Neural crest cell (in vitro differentiated cells): ENCODE measurements around the gene RPS15A. TPM values are rescaled to one million over a fixed set of nuclear protein-coding genes. Genes with fewer than 3 reads are reported as not detected.
A peak's percentile ranks its signal among the peaks of the same experiment; 100 is the strongest.

Experiments
- DNase-seq: peaks from one replicate; pipeline ENCODE4 v3.0.0; 2021; ENCODE audit warnings: low read depth, mixed read lengths, low spot score
- H3K27ac Mint-ChIP-seq: one replicate; pipeline ENCODE4 v1.8.0; 2021; ENCODE audit warnings: mild to moderate bottlenecking, mixed read lengths; ENCODE audit not compliant: unreplicated experiment
- H3K27me3 Mint-ChIP-seq: 2 replicates; pipeline ENCODE4 v1.8.0; 2021; ENCODE audit warnings: low read depth, mild to moderate bottlenecking, mixed read lengths
- H3K36me3 Mint-ChIP-seq: 2 replicates; pipeline ENCODE4 v1.8.0; 2021; ENCODE audit warnings: low read depth, mild to moderate bottlenecking, mixed read lengths
- H3K4me1 Mint-ChIP-seq: 2 replicates; pipeline ENCODE4 v1.8.0; 2021; ENCODE audit warnings: mixed read lengths
- H3K4me3 Mint-ChIP-seq: one replicate; pipeline ENCODE4 v1.8.0; 2021; ENCODE audit warnings: mild to moderate bottlenecking, mixed read lengths
- H3K9me3 Mint-ChIP-seq: 2 replicates; pipeline ENCODE4 v1.8.0; 2021; ENCODE audit warnings: mixed read lengths
- CTCF ChIP-seq: fragments of 200-600 bp; sonication (generic); conservative IDR thresholded peaks from 2 replicates; pipeline ENCODE4 v1.5.0; 2021; ENCODE audit warnings: antibody characterized with exemption, mild to moderate bottlenecking
- total RNA-seq: library from RNA; stranded (reverse); gene quantifications from 2 replicates; pipeline ENCODE4 v1.2.1, GENCODE V29; 2021

Gene RPS15A
- total RNA-seq, 1 donor from 2014 or later: 1,697 TPM

- H3K4me1 Mint-ChIP-seq: no peaks in the 10 kb centered on the region
- H3K27me3 Mint-ChIP-seq: no peaks in the 10 kb centered on the region
- DNase-seq: no peak
- H3K4me3 Mint-ChIP-seq: no peak overlapping the region
- H3K27ac Mint-ChIP-seq: no peak overlapping the region
- H3K36me3 Mint-ChIP-seq: peaks cover 38% of the 10 kb centered on the region
- TF ChIP-seq CTCF: no peak
- H3K9me3 Mint-ChIP-seq: no peaks in the 10 kb centered on the region
Observed at GRCh38 chr16:18832613-18833012, 42.5 kb upstream of the RPS15A start.

GRCh38 chr16:18832006-18832405 is 41.9 kb upstream of the RPS15A start:
- H3K4me3 Mint-ChIP-seq: no peak overlapping the region
- no peaks in the 10 kb centered on the region for H3K4me1 Mint-ChIP-seq
- no peaks in the 10 kb centered on the region for H3K9me3 Mint-ChIP-seq
- TF ChIP-seq CTCF: no peak
- peaks cover 35% of the 10 kb centered on the region for H3K36me3 Mint-ChIP-seq
- H3K27ac Mint-ChIP-seq: no peak overlapping the region
- no peaks in the 10 kb centered on the region for H3K27me3 Mint-ChIP-seq
- DNase-seq: no peak

- H3K4me1 Mint-ChIP-seq: no peaks in the 10 kb centered on the region
- H3K9me3 Mint-ChIP-seq: no peaks in the 10 kb centered on the region
- no peak overlapping the region for H3K4me3 Mint-ChIP-seq
- DNase-seq: no peak
- no peak for TF ChIP-seq CTCF
- H3K36me3 Mint-ChIP-seq: peaks cover 18% of the 10 kb centered on the region
- H3K27me3 Mint-ChIP-seq: no peaks in the 10 kb centered on the region
- no peak overlapping the region for H3K27ac Mint-ChIP-seq
Observed at GRCh38 chr16:18829251-18829650, 39.1 kb upstream of the RPS15A start.

GRCh38 chr16:18827890-18828289 is 37.8 kb upstream of the RPS15A start:
- DNase-seq: no peak
- H3K36me3 Mint-ChIP-seq: peaks cover 14% of the 10 kb centered on the region
- H3K27ac Mint-ChIP-seq: no peak overlapping the region
- H3K4me3 Mint-ChIP-seq: no peak overlapping the region
- no peaks in the 10 kb centered on the region for H3K4me1 Mint-ChIP-seq
- TF ChIP-seq CTCF: no peak
- H3K27me3 Mint-ChIP-seq: no peaks in the 10 kb centered on the region
- H3K9me3 Mint-ChIP-seq: no peaks in the 10 kb centered on the region

GRCh38 chr16:18816286-18816685 is 26.2 kb upstream of the RPS15A start:
- Mint-ChIP-seq H3K9me3 (no peaks in the 10 kb centered on the region), H3K27ac (no peak overlapping the region), H3K4me3 (no peak overlapping the region), H3K27me3 (no peaks in the 10 kb centered on the region), H3K36me3 (peaks cover 24% of the 10 kb centered on the region), H3K4me1 (peaks cover 11% of the 10 kb centered on the region)
- TF ChIP-seq CTCF: no peak
- DNase-seq: no peak

- H3K9me3 Mint-ChIP-seq: no peaks in the 10 kb centered on the region
Observed at GRCh38 chr16:18811925-18812324, 21.8 kb upstream of the RPS15A start.

More at GRCh38 chr16:18811925-18812324, 21.8 kb upstream of the RPS15A start:
- peak overlapping the region; percentile 75 for H3K27ac Mint-ChIP-seq
- no peak for TF ChIP-seq CTCF
- no peaks in the 10 kb centered on the region for H3K27me3 Mint-ChIP-seq
- H3K4me3 Mint-ChIP-seq: no peak overlapping the region
- DNase-seq: no peak
- peaks cover 11% of the 10 kb centered on the region for H3K4me1 Mint-ChIP-seq
- peaks cover 40% of the 10 kb centered on the region for H3K36me3 Mint-ChIP-seq
